HCT116 (cell line): ENCODE data around the gene PIK3IP1. TPM values are rescaled to one million over a fixed set of nuclear protein-coding genes. Genes with fewer than 3 reads are reported as not detected.
A peak's percentile ranks its signal among the peaks of the same experiment; 100 is the strongest.

Experiments used
- ATAC-seq: fragments of 200-7000 bp; cut with Tn5 transposase; 2 replicates; pipeline ENCODE4 v1.9.1; 2020; ENCODE audit warnings: mild to moderate bottlenecking, moderate library complexity
- BruUV-seq: library from RNA; stranded (reverse); fragments of 400-500 nt; replicated peaks from 2 replicates; lab custom pipeline; 2021; lab: Mats Ljungman, UMichigan
- CTCF ChIA-PET: fragments of 300-600 bp; sonication (Branson Sonifier 250); formaldehyde crosslinking; loops from one replicate; lab custom pipeline; 2021; ENCODE audit warnings: antibody characterized with exemption; lab: Charles Lee
- POLR2A ChIA-PET: fragments of 300-600, 350-600 bp; sonication (Branson Sonifier 250); formaldehyde crosslinking; loops from one replicate; lab custom pipeline; 2021; ENCODE audit warnings: antibody characterized with exemption; lab: Charles Lee
- RAD21 ChIA-PET, 2 experiments: fragments of 300-600 bp; sonication (Branson Sonifier 250); formaldehyde crosslinking; loops; one replicate each; lab custom pipeline; 2023; ENCODE audit warnings: low total read pairs in 2 of 2; ENCODE audit not compliant: uncharacterized antibody in 2 of 2, unreplicated experiment in 2 of 2, low non-redundant PET in 1 of 2; lab: Charles Lee
- DNase-seq: peaks from one replicate; pipeline ENCODE4 v3.0.0-alpha.2; 2010; ENCODE audit warnings: low read depth, low spot score
- H2AFZ ChIP-seq: fragments of 200-600 bp; shearing (Covaris generic), sonication (generic); 2 replicates; pipeline ENCODE4 v1.6.1; 2017; ENCODE audit warnings: low read depth, mixed run types, mixed read lengths, antibody characterized with exemption, low read length; ENCODE audit not compliant: poor library complexity, severe bottlenecking
- H3K27ac ChIP-seq: 2 replicates; pipeline ENCODE4 v1.5.1; 2012; ENCODE audit warnings: low read depth, low read length
- H3K27me3 ChIP-seq: fragments of 200-600 bp; sonication (generic); 2 replicates; pipeline ENCODE4 v1.6.1; 2016; ENCODE audit warnings: mixed run types, low read length, mixed read lengths; ENCODE audit not compliant: insufficient read depth
- H3K36me3 ChIP-seq, 2 experiments: fragments of 200-500 bp in 1 of 2; fragments of 200-600 bp in 1 of 2; sonication (Bioruptor generic) in 1 of 2; sonication (generic) in 1 of 2; 2 replicates each; pipeline versions ENCODE4 v1.5.1 to v1.6.1; 2014 to 2016; ENCODE audit warnings: low read length in 2 of 2, inconsistent platforms in 1 of 2, mixed read lengths in 1 of 2, mixed run types in 1 of 2; ENCODE audit not compliant: insufficient read depth in 2 of 2, control insufficient read depth in 1 of 2
- H3K4me1 ChIP-seq, 2 experiments: fragments of 200-600 bp in 1 of 2; sonication (generic) in 1 of 2; 2 replicates each; pipeline versions ENCODE4 v1.5.1 to v1.6.1; 2012 to 2017; ENCODE audit warnings: low read length in 2 of 2, inconsistent platforms in 1 of 2, mild to moderate bottlenecking in 1 of 2, mixed read lengths in 1 of 2, mixed run types in 1 of 2, moderate library complexity in 1 of 2; ENCODE audit not compliant: insufficient read depth in 2 of 2, control insufficient read depth in 1 of 2
- H3K4me2 ChIP-seq: fragments of 200-600 bp; sonication (generic); 2 replicates; pipeline ENCODE4 v1.6.1; 2017; ENCODE audit warnings: mixed run types, low read length, mixed read lengths
- H3K4me3 ChIP-seq, 2 experiments: fragments of 200-600 bp in 1 of 2; sonication (generic) in 1 of 2; replicated peaks in 1 of 2; 2 replicates each; pipeline ENCODE4 v1.5.1; 2011 to 2016; ENCODE audit warnings: low read length in 2 of 2, control low read depth in 1 of 2, low read depth in 1 of 2, mild to moderate bottlenecking in 1 of 2, mixed read lengths in 1 of 2, mixed run types in 1 of 2
- H3K79me2 ChIP-seq: fragments of 200-600 bp; sonication (generic); 2 replicates; pipeline ENCODE4 v1.6.1; 2017; ENCODE audit warnings: mild to moderate bottlenecking, mixed run types, low read length, moderate library complexity, mixed read lengths; ENCODE audit not compliant: insufficient read depth
- H3K9ac ChIP-seq: fragments of 200-600 bp; sonication (generic); 2 replicates; pipeline ENCODE4 v1.6.1; 2016; ENCODE audit warnings: low read length, mixed read lengths
- H3K9me2 ChIP-seq: fragments of 200-600 bp; sonication (generic), shearing (Covaris generic); 2 replicates; pipeline ENCODE4 v1.6.1; 2017; ENCODE audit warnings: mixed run types, mild to moderate bottlenecking, moderate library complexity; ENCODE audit not compliant: insufficient read depth
- H3K9me3 ChIP-seq, 2 experiments: fragments of 200-500 bp in 1 of 2; fragments of 200-600 bp in 1 of 2; sonication (Bioruptor generic) in 1 of 2; sonication (generic) in 1 of 2; 2 replicates each; pipeline ENCODE4 v1.6.1; 2014 to 2017; ENCODE audit warnings: low read length in 2 of 2, mixed read lengths in 2 of 2, inconsistent platforms in 1 of 2, low read depth in 1 of 2, mild to moderate bottlenecking in 1 of 2, mixed run types in 1 of 2, moderate library complexity in 1 of 2; ENCODE audit not compliant: control insufficient read depth in 1 of 2, insufficient read depth in 1 of 2
- H4K20me1 ChIP-seq: fragments of 200-600 bp; sonication (generic), shearing (Covaris generic); 2 replicates; pipeline ENCODE4 v1.6.1; 2017; ENCODE audit warnings: mixed run types, mild to moderate bottlenecking, moderate library complexity; ENCODE audit not compliant: insufficient read depth
- CBX3 ChIP-seq: IDR thresholded peaks from 2 replicates; pipeline ENCODE4 v1.6.1; 2012; ENCODE audit warnings: low read depth
- CEBPB ChIP-seq: IDR thresholded peaks from 2 replicates; pipeline ENCODE4 v1.6.1; 2012; ENCODE audit warnings: low read depth
- CTCF ChIP-seq, 3 experiments: fragments of 200-600 bp in 1 of 3; sonication (generic) in 1 of 3; IDR thresholded peaks in 2 of 3; conservative IDR thresholded peaks in 1 of 3; 2 replicates each; pipeline ENCODE4 v1.5.1; 2012 to 2017; ENCODE audit warnings: low read depth in 2 of 3, low read length in 2 of 3, antibody characterized with exemption in 1 of 3, borderline replicate concordance in 1 of 3, control low read depth in 1 of 3, mild to moderate bottlenecking in 1 of 3, mixed read lengths in 1 of 3, mixed run types in 1 of 3, moderate library complexity in 1 of 3; ENCODE audit not compliant: insufficient read depth in 1 of 3
- EGR1 ChIP-seq: IDR thresholded peaks from 2 replicates; pipeline ENCODE4 v1.6.1; 2012; ENCODE audit warnings: low read depth
- EZH2phosphoT487 ChIP-seq: fragments of 200-600 bp; IDR thresholded peaks from 2 replicates; pipeline ENCODE4 v1.6.1; 2018; ENCODE audit warnings: antibody characterized with exemption, borderline replicate concordance
- FOSL1 ChIP-seq: IDR thresholded peaks from 2 replicates; pipeline ENCODE4 v1.6.1; 2012; ENCODE audit warnings: low read depth
- JUND ChIP-seq: IDR thresholded peaks from 2 replicates; pipeline ENCODE4 v1.6.1; 2012
- POLR2A ChIP-seq: IDR thresholded peaks from 2 replicates; pipeline ENCODE4 v1.7.0; 2011; ENCODE audit warnings: borderline replicate concordance; ENCODE audit not compliant: insufficient read depth, insufficient read length; ENCODE audit errors: extremely low read depth
- POLR2AphosphoS5 ChIP-seq: IDR thresholded peaks from 2 replicates; pipeline ENCODE4 v1.6.1; 2011; ENCODE audit warnings: mild to moderate bottlenecking, low read depth, low read length, moderate library complexity
- RAD21 ChIP-seq: IDR thresholded peaks from 2 replicates; pipeline ENCODE4 v1.6.1; 2012; ENCODE audit warnings: low read depth, mild to moderate bottlenecking
- YY1 ChIP-seq: IDR thresholded peaks from 2 replicates; pipeline ENCODE4 v1.6.1; 2011; ENCODE audit warnings: low read length, low read depth, moderate library complexity, mild to moderate bottlenecking; ENCODE audit not compliant: insufficient replicate concordance; ENCODE audit errors: extremely low read depth
- ZFX ChIP-seq: fragments of 450-650 bp; IDR thresholded peaks from 2 replicates; pipeline ENCODE4 v1.6.1; 2017
- ZNF274 ChIP-seq: fragments of 200-500 bp; sonication (Bioruptor generic); IDR thresholded peaks from 2 replicates; pipeline ENCODE4 v1.6.1; 2014; ENCODE audit warnings: mild to moderate bottlenecking, low read depth, low read length, inconsistent platforms
- intact Hi-C: fragments of 100-400 bp; cut with micrococcal nuclease; formaldehyde crosslinking; loops from 2 replicates; pipeline ENCODE4 v1.10.0; 2022
- total RNA-seq: library from RNA; stranded (reverse); gene quantifications from one replicate; pipeline ENCODE4 v1.2.1, GENCODE V29; 2021; ENCODE audit not compliant: unreplicated experiment
- TF ChIP-seq, protein P1 (sequence below): IDR thresholded peaks from 2 replicates; pipeline ENCODE4 v1.6.1; 2011; ENCODE audit warnings: mild to moderate bottlenecking, low read length, moderate library complexity; ENCODE audit not compliant: insufficient replicate concordance; ENCODE audit errors: extremely low read depth
- TF ChIP-seq, protein P2 (sequence below): IDR thresholded peaks from 2 replicates; pipeline ENCODE4 v1.6.1; 2012

PIK3IP1 gene
- total RNA-seq, 1 experiment from 2014 or later = 1.6 TPM

GRCh38 chr22:31248138-31248745 lies 44.0 kb downstream of the PIK3IP1 start:
- DNase-seq (no peak), ATAC-seq (peak; percentile 30; the same call in 1 of the 2 replicates)
- H4K20me1 ChIP-seq = peaks cover 4% of the 10 kb centered on the region; the same call in 1 of the 2 replicates
- POLR2A ChIA-PET = no interaction called here
- H3K9me3 ChIP-seq = no peaks in the 10 kb centered on the region
- no peak overlapping the region for H2AFZ ChIP-seq
- no peak overlapping the region for H3K9ac ChIP-seq
- H3K4me1 ChIP-seq = peaks cover 22 to 27% of the 10 kb centered on the region in 2 experiments
- no peaks in the 10 kb centered on the region for H3K9me2 ChIP-seq
- TF ChIP-seq EZH2phosphoT487 = no peak
- no peak for TF ChIP-seq FOSL1
- BruUV-seq = no TSS peak
- H3K27me3 ChIP-seq = no peaks in the 10 kb centered on the region
- H3K4me3 ChIP-seq = no peak overlapping the region
- no peak overlapping the region for H3K27ac ChIP-seq
- no peak overlapping the region for H3K4me2 ChIP-seq
- RAD21 ChIA-PET = no interaction called here
- intact Hi-C loops = no loop called here
- CTCF ChIA-PET = no interaction called here
- peaks cover 12% of the 10 kb centered on the region; the same call in 1 of the 2 replicates for H3K79me2 ChIP-seq
- peaks cover 0 to 6% of the 10 kb centered on the region in 2 experiments; a peak in 1 of 4 replicates for H3K36me3 ChIP-seq

DNA sequence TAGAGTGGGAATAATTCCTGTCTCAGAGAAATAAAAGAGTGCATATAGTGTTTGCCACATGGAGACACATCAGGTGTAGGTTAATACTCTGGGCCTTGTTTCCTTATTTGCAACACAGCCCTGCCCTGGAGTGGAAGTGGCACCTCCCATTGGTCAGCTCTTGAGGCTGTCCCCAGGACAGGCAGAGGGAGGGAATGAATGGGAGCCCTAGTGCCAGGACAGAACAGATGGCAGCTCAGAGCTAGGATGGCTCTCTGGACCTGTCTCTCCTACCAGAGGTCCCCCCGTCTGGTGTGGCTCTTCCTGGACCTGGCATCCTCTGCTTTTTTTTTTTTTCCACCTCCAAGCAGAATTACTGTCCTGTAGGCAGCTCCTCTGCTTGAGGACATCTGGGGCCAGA lies 44.6 kb downstream of the PIK3IP1 start:
- Histone ChIP-seq H3K4me2 (no peak overlapping the region), H3K27me3 (no peaks in the 10 kb centered on the region), H3K4me3 (no peak overlapping the region), H3K79me2 (peaks cover 12% of the 10 kb centered on the region; the same call in 1 of the 2 replicates), H4K20me1 (peaks cover 4% of the 10 kb centered on the region; the same call in 1 of the 2 replicates), H3K36me3 (peaks cover 0 to 6% of the 10 kb centered on the region in 2 experiments; a peak in 1 of 4 replicates), H3K9me3 (no peaks in the 10 kb centered on the region), H2AFZ (no peak overlapping the region), H3K9me2 (no peaks in the 10 kb centered on the region), H3K9ac (no peak overlapping the region), H3K27ac (no peak overlapping the region), H3K4me1 (peaks cover 24 to 31% of the 10 kb centered on the region in 2 experiments)
- TF ChIP-seq CBX3 (no peak), ZFX (no peak), POLR2A (no peak), CEBPB (no peak), ZNF274 (no peak), YY1 (no peak), POLR2AphosphoS5 (no peak), RAD21 (no peak), FOSL1 (no peak), JUND (no peak), CTCF (IDR thresholded peaks at IDR 0.05 in 2 of 3, conservative IDR thresholded peaks at IDR 0.05 in 1 of 3; ENCODE audit: borderline replicate concordance in 1 of 3, insufficient read depth in 1 of 3, low read depth in 2 of 3, low read length in 2 of 3) (no peak), EGR1 (no peak)
- TF ChIP-seq, protein P1, sequence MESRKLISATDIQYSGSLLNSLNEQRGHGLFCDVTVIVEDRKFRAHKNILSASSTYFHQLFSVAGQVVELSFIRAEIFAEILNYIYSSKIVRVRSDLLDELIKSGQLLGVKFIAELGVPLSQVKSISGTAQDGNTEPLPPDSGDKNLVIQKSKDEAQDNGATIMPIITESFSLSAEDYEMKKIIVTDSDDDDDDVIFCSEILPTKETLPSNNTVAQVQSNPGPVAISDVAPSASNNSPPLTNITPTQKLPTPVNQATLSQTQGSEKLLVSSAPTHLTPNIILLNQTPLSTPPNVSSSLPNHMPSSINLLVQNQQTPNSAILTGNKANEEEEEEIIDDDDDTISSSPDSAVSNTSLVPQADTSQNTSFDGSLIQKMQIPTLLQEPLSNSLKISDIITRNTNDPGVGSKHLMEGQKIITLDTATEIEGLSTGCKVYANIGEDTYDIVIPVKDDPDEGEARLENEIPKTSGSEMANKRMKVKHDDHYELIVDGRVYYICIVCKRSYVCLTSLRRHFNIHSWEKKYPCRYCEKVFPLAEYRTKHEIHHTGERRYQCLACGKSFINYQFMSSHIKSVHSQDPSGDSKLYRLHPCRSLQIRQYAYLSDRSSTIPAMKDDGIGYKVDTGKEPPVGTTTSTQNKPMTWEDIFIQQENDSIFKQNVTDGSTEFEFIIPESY = no peak
- TF ChIP-seq, protein P2, sequence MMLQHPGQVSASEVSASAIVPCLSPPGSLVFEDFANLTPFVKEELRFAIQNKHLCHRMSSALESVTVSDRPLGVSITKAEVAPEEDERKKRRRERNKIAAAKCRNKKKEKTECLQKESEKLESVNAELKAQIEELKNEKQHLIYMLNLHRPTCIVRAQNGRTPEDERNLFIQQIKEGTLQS = no peak
- no peak for DNase-seq
- ChIA-PET CTCF (interaction anchor here (0.8 kb wide), 1 partner anchor 9 kb away, joined by 3 read pairs; no protein-coding TSS in a partner anchor), POLR2A (no interaction called here), RAD21 (no interaction called here)
- no peak for ATAC-seq
- no TSS peak for BruUV-seq
- intact Hi-C loops = no loop called here
